ENCODE measurements around the gene CENPK.
"Not testable (repeated sequence)": the region's sequence is repeated elsewhere in the genome, so short reads cannot be mapped to it uniquely, and the experiment has no call there.

The CENPK gene

DNA sequence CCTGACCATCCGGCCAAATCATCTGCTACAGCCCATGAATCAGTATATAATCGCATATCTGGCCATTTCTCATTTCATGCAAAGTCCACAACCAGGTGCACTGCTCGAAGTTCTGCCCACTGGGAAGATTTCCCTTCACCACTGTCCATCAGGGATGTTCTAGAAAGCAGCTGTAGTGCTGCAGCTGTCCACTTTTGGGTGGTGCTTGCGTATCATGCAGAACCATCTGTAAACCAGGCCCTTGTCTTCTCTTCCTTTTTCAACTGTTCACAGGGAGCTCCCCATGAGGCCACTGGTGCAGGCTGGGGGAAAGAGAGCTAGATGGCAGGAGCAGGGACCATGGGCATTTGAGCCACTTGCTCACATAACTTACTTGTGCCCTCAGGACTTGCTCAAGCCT is 73.8 kb downstream of the CENPK start:
- no peak for DNase-seq

GRCh38 chr5:65488038-65488687 is 74.8 kb downstream of the CENPK start:
- DNase-seq: not testable (repeated sequence)

- not testable (repeated sequence) for DNase-seq
These were observed 76.2 kb downstream of the CENPK start for GRCh38 chr5:65486803-65487202.

- no peak for DNase-seq
These were observed 77.6 kb downstream of the CENPK start for GRCh38 chr5:65485405-65485804.

DNA sequence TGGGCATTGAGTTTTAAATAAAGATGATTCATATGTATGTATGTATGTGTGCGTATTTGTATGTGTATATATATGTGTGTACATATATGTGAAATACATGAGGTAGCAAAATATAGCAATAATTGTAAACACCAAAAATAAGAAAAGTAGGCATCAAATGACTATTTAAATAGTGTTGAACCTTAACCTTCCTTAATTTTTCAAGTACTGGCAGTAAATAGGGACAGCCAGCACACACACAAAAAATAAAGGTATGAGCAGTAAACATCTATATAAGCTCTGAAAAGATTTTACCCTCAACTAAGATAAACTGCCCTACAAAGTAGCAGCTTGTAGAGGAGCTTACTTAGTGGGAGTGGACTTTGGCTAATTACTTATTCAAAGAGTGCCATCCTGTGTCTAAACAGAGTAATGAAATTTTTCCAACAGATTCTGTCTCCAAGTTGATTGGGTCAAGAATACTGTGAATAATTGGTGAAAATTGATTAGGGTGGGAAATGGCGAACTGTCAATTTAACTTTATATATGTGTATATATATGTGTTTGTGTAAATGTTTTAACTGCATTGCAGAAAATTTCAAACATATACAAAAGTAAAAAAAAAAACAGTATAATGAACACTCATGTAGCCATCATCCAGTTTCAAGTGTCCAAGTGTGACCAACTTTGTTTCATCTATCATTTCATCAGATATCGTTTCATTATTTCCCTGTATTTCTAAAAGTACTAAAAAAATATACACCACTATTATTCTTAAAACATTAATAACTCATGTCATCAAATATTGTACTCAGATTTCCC is 79.2 kb downstream of the CENPK start:
- peak; percentile 28 for DNase-seq

DNA sequence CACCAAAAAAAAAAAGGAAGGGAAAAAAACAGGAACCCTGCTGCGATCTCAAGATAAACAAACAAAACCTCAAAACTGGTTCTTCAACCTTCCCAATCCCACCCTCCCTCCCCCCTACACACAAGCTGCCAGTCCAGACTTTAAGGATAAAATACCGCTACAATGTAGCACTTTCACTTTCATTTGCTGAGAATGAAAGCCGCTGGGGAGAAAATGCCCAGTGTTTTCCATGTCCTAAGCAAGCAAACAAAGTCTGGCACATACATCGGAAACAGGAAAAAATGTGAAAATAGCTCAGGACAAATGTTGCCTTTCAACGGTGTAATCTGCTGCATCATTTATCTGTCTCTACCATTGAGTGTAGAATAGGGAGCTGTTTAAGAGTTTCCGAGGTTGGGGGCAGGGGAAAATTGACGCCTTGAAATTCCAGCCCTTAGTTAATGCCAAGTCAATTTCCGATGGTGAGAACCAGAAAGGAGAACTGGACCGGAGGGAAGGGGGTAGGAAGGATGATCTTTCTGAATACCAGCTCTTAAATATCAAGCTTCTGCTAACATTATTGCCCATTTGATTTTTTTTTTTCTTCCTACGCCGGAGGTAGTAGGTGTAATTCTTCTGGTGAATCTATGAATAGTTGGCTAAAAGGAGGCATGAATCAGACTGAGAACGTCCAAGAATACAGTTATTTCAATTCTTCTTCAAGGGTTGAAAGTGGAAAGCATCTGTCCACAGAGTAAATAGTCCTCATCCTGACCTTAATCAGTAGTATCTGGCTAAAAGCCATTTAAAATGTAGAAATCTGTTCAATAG is 80.0 kb downstream of the CENPK start:
- peak; percentile 41 for DNase-seq

DNA sequence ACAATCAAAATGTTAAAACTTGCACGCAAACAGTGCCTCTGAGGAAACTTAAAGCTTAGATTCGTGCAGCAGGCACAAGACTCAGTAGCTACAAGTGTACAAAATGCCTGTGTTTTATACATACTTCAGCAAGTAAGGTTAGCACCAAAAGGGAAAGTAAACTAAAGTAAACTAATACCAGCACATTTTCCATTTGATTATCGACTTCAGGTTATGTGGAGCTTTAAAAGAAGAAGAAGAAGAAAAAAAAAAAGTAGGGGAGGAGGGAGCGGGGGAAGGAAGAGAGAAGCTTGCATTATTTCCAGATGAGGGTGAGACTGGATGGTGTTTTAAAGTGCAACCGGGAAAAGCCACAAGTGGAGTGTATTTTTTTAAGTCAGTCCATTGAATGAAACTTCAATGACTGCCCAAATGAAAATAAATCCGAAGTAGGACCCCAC is 80.7 kb downstream of the CENPK start:
- DNase-seq: peak; percentile 4

DNA sequence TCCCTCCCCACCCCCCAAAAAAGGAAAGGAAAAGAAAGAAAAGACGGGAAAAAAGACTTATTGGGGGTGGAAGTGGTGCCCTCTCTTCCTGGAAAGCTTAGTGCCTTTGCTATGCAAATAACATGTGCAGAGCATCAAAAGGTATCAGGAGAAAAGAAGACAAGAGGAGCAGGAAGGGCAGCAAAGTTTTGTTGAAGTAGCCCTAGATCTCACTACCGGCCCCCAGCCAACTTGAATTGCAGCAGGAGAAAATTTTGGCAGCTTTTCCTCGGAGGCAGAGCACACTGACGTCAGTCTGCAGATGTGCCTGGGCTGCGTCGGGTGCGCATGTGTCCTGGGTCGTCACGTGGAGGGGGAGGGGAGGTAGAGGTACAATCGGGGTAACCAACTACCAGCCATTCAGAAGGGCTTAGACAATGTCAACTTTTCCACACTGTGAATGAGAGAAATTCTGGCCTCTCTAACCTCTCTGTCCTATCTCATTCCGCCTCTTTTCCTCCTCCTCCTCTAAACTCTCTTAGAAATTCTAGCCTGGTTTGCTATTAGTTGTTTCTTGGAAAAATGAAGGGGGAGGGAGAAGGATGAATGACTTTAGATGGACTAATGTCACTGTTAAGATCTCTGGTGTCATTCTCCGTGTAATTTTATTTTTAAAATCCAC is 81.2 kb downstream of the CENPK start, which contains the start of gene ADAMTS6:
ADAMTS6 (minus strand) TSS at position 286 of the 661 bp plus-strand sequence. CDS start 8,247 bp downstream, outside the sequence.
- DNase-seq: peak; percentile 42

- no peak for DNase-seq
These were observed 81.8 kb downstream of the CENPK start for GRCh38 chr5:65481171-65481581.

DNA sequence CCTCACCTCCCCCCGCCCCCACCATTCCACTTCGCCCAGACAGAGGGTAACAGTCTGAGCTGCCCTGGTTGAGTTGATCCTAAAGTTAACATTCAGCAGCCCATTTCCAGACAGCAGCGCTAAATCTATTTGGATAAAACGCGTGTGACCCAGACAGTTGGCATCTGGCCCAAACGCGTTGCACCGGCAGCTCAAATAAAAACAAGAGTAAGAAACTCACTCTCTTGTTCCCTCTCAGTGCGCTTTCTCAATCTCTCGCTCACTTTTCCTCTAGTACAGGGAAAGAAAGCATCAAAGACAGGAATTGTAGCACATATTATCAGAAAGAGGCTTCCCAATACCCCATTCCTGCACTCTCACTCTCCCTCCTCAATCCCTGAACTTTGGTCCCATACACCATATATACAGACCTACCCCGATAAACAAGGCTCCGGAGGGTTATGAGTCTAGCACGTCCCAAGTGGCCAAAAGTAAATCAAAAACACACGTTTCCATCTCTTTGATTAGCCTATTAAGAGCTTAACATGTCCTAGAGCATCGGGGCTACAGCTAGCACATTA is 82.6 kb downstream of the CENPK start:
- peak; percentile 12 for DNase-seq

- no peak for DNase-seq
These were observed 83.4 kb downstream of the CENPK start for GRCh38 chr5:65479527-65479926.

DNA sequence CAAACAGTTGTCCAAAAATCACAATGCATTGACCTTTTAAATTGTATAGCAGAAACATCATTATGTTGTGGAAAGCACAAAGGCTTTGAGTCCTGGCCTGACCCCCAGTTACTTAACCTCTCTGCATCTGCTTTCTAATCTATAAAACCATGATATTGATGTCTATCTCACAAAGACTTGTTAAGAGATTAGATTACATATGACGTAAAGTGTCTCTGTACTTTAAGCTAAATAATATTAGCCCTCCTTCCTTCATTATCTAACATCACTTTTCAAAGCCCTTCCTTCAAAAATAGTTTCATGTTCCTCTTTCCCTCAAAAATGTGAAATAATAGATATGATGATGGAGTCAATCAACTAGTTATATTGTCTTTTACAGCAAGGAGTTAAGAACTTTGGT is 84.6 kb downstream of the CENPK start:
- no peak for DNase-seq

DNA sequence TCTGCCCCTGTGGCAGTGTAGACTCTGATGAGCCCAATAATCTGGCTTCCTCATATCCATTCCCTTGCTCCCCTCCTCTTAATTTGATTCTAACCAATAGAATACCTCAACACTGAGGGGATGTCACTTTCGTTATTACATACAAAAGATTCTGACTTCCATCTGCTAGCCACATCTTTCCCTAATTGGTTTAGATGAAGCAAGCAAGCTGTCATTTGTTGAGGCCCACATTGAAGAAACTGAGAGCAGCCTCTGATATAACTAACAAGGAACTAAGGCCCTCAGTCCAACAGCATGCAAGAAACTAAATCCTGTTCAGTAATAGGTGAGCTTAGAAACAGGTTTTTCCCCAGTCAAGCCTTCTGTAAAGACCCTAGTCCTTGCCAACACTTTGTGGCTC is 87.1 kb downstream of the CENPK start:
- no peak for DNase-seq

GRCh38 chr5:65475336-65475735 is 87.6 kb downstream of the CENPK start:
- no peak for DNase-seq

DNA sequence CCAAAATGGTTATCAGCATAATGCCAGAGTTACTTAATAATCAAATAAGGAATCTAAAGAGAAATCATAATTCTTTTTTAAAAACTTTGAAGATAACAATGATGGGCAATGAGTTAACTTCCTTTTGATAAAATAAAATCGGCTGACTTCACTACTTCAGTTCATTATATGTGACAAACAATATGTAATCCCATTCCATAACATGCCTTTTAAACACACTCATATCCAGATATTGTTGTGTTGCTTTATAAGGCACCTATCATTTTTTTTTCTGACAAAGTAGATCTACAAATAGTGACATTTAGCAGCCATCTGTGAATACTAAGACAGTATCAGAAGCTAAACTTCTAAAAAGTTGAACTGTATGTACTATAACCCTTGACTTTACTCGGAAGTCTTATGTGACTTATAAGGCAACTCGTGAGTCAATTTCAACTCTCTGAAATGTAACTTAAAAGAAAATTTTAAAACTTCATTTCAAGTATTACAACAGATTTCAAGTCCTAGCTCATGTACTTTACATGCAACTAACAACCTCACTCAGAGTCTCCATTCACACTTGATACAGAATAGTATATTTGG is 88.7 kb downstream of the CENPK start:
- DNase-seq: no peak

DNA sequence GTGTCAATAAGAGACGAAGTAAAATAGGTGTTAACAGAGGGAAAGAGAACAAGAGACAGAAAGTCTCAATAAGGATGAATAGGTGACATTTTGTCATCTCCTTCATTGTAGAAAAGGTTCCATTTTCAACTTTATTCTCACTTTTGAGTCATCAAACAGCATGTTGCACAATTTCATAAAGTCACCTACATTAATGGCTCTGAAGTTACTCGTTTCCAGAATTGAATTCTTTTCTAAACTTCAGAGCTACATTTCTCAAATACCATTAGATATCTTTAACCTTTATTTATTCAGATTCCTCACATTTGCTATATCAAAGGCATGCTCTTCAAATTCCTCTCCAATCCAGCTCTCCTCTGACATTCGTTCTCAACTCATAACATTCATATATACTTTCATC is 94.3 kb downstream of the CENPK start:
- DNase-seq: no peak
